Measurements from ENCODE around the gene RUNX1.

DNA sequence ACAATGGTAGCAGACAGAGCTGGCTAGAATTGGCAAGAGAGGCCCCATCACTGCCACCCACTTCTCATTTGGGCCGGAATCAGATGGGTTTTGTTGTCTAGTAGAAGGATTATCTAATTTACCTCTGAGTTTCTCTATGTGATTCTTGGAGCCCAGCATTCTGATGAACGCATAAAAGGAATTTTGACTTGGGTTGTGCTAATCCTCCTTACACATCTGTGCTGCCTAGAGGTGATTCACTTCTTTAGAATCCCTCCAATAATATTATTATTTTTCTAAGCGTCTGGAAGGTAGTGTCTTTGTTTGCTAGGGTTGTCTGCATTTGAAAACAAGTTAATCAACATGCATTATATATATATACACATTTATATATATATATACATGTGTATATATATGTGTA is 118.1 kb downstream of the RUNX1 start:
- no peak for TF ChIP-seq ARNT (IDR thresholded peaks at IDR 0.05)
- TF ChIP-seq FOXM1 (IDR thresholded peaks at IDR 0.05; ENCODE audit: borderline replicate concordance): no peak
- no peak for TF ChIP-seq BHLHE40 (IDR thresholded peaks at IDR 0.05; ENCODE audit: borderline replicate concordance)
- no peak for TF ChIP-seq FOXK2 (IDR thresholded peaks at IDR 0.05)
- TF ChIP-seq TARDBP (IDR thresholded peaks at IDR 0.05): no peak
- no peak for TF ChIP-seq ELF4 (IDR thresholded peaks at IDR 0.05)
- TF ChIP-seq HDGF (IDR thresholded peaks at IDR 0.05; ENCODE audit: borderline replicate concordance): no peak
- TF ChIP-seq SUZ12 (IDR thresholded peaks at IDR 0.05): no peak

Measured in HEK293T (cell line).